Ectodermal cell (in vitro differentiated cells): ENCODE measurements around the gene SEC14L1.
"Not testable (repeated sequence)": the region's sequence is repeated elsewhere in the genome, so short reads cannot be mapped to it uniquely, and the experiment has no call there.

ENCODE experiments used
- H3K27ac ChIP-seq: 2 replicates; pipeline ENCODE4 v1.7.0; 2013; ENCODE audit warnings: mild to moderate bottlenecking, low read depth, low read length; ENCODE audit not compliant: insufficient read depth, poor library complexity, severe bottlenecking
- H3K27me3 ChIP-seq: 2 replicates; pipeline ENCODE4 v1.7.0; 2013; ENCODE audit warnings: mild to moderate bottlenecking, low read length; ENCODE audit not compliant: insufficient read depth, control insufficient read depth, poor library complexity, severe bottlenecking
- H3K36me3 ChIP-seq: one replicate; pipeline ENCODE4 v1.7.0; 2013; ENCODE audit warnings: low read length; ENCODE audit not compliant: control insufficient read depth, insufficient read depth
- H3K4me1 ChIP-seq: one replicate; pipeline ENCODE4 v1.7.0; 2013; ENCODE audit warnings: low read length; ENCODE audit not compliant: control insufficient read depth, insufficient read depth
- H3K4me3 ChIP-seq: 2 replicates; pipeline ENCODE4 v1.7.0; 2013; ENCODE audit warnings: low read depth, low read length, control low read depth; ENCODE audit not compliant: insufficient read depth
- H3K9me3 ChIP-seq: 2 replicates; pipeline ENCODE4 v1.7.0; 2013; ENCODE audit warnings: mild to moderate bottlenecking, low read length, moderate library complexity; ENCODE audit not compliant: control insufficient read depth
- WGBS, 2 experiments: methylation state at CpG; one replicate each; pipeline ENCODE4 v1.1.7; 2013; ENCODE audit warnings: missing lambda C conversion rate in 2 of 2; 5-methylcytosine and 5-hydroxymethylcytosine counted together

The SEC14L1 gene

GRCh38 chr17:77148077-77148939, 7.5 kb downstream of the SEC14L1 start:
- Histone ChIP-seq H3K27ac (no peak overlapping the region), H3K36me3 (peaks cover 9% of the 10 kb centered on the region), H3K9me3 (no peaks in the 10 kb centered on the region), H3K4me3 (no peak overlapping the region), H3K27me3 (no peaks in the 10 kb centered on the region), H3K4me1 (no peaks in the 10 kb centered on the region)
- WGBS, 2 experiments: 92 to 93% methylated on average over 15 of the region's 15 CpGs

- Histone ChIP-seq H3K4me3 (no peak overlapping the region), H3K27ac (no peak overlapping the region), H3K4me1 (no peaks in the 10 kb centered on the region), H3K27me3 (no peaks in the 10 kb centered on the region), H3K9me3 (no peaks in the 10 kb centered on the region), H3K36me3 (peaks cover 2% of the 10 kb centered on the region)
- 97% methylated on average over 10 of the region's 10 CpGs for WGBS, 2 experiments
Observed at GRCh38 chr17:77148940-77149510, 8.3 kb downstream of the SEC14L1 start.

GRCh38 chr17:77150196-77150595, 9.4 kb downstream of the SEC14L1 start:
- H3K27ac ChIP-seq: no peak overlapping the region

GRCh38 chr17:77151186-77151585, 10.4 kb downstream of the SEC14L1 start:
- 93% methylated on average over 5 to 7 of the region's 7 CpGs for WGBS, 2 experiments
- no peak overlapping the region for H3K27ac ChIP-seq
- no peaks in the 10 kb centered on the region for H3K4me1 ChIP-seq
- no peaks in the 10 kb centered on the region for H3K36me3 ChIP-seq
- H3K9me3 ChIP-seq: no peaks in the 10 kb centered on the region
- no peaks in the 10 kb centered on the region for H3K27me3 ChIP-seq
- H3K4me3 ChIP-seq: no peak overlapping the region

More at GRCh38 chr17:77150196-77150595, 9.4 kb downstream of the SEC14L1 start:
- no peaks in the 10 kb centered on the region for H3K27me3 ChIP-seq
- H3K36me3 ChIP-seq: no peaks in the 10 kb centered on the region
- no peaks in the 10 kb centered on the region for H3K9me3 ChIP-seq
- no peak overlapping the region for H3K4me3 ChIP-seq
- WGBS, 2 experiments: 92 to 94% methylated on average over 4 to 5 of the region's 5 CpGs
- H3K4me1 ChIP-seq: no peaks in the 10 kb centered on the region

GRCh38 chr17:77152056-77152455, 11.3 kb downstream of the SEC14L1 start:
- H3K36me3 ChIP-seq, H3K27ac ChIP-seq, H3K4me1 ChIP-seq, H3K4me3 ChIP-seq, H3K9me3 ChIP-seq, H3K27me3 ChIP-seq: not testable (repeated sequence)
- WGBS, 2 experiments: 87 to 95% methylated on average over 6 of the region's 6 CpGs

DNA sequence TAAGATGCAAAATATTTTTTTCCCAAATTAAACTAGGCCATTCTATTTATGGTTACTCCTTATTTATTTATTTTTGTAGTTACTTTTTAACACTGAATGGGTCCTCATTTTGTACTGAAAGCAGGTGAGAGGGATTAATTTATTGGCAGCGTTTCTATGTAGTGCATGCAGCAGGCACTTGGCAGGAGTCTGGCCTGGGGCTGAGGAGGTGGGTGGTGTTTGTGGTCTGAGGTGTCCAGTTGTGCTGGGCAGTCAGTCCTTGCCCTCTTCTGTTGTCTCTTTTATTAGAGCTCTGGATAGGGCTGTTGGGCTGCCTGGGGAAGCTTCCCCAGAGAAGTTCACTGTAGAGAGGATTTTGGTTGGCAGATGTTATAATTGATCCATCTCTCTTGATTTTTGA, 12.7 kb downstream of the SEC14L1 start:
- no peak overlapping the region for H3K4me3 ChIP-seq
- no peaks in the 10 kb centered on the region for H3K36me3 ChIP-seq
- no peak overlapping the region for H3K27ac ChIP-seq
- 90 to 96% methylated on average over 1 of the region's 1 CpG for WGBS, 2 experiments
- H3K9me3 ChIP-seq: no peaks in the 10 kb centered on the region
- H3K27me3 ChIP-seq: no peaks in the 10 kb centered on the region
- H3K4me1 ChIP-seq: no peaks in the 10 kb centered on the region

DNA sequence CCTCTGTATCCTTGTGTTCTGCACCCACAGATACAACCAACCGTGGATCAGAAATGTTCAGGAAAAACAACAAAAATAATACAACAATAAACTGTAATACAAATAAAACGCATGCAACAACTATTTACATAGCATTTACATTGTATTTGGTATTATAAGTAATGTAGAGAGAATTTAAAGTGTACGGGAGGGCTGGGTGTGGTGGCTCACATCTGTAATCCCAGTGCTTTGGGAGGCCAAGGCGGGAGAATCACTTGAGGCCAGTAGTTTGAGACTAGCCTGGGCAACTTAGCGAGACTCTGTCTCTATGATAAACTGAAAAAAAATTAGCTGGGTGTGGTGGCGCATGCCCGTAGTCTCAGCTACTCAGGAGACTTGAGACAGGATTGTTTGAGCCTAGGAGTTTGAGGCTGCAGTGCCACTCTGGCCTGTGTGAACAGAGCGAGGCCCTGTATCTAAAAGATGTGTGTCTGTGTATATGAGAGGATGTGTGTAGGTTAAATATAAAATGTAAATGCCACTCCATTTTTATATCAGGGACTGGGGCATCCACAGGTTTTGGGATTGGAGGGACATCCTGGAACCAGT, 13.3 kb downstream of the SEC14L1 start:
- H3K4me3 ChIP-seq: no peak overlapping the region
- H3K27ac ChIP-seq: no peak overlapping the region
- 95 to 97% methylated on average over 7 of the region's 8 CpGs for WGBS, 2 experiments
- no peaks in the 10 kb centered on the region for H3K4me1 ChIP-seq
- H3K27me3 ChIP-seq: no peaks in the 10 kb centered on the region
- H3K9me3 ChIP-seq: no peaks in the 10 kb centered on the region
- H3K36me3 ChIP-seq: no peaks in the 10 kb centered on the region

DNA sequence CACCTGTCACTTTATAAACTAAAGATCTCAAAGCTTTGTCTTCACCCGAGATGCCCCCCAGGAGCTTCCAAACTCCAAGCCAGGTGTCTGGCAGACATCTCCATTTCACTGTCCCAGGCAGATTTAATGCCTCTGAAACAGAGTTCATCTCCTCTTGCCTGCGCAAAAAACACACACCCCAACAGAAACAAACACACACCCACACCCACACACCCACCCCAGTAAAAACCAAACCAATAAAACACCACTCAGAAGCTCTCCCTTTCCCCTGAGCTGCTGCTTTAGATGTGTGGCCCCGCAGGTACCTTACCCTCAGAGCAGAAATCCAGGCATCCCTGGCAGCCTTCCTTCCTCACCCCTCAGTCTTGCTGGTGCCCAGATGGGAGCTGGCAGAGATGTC, 14.4 kb downstream of the SEC14L1 start:
- WGBS, 2 experiments: 86 to 92% methylated on average over 3 of the region's 3 CpGs
- no peaks in the 10 kb centered on the region for H3K27me3 ChIP-seq
- no peak overlapping the region for H3K4me3 ChIP-seq
- H3K4me1 ChIP-seq: no peaks in the 10 kb centered on the region
- H3K9me3 ChIP-seq: no peaks in the 10 kb centered on the region
- H3K27ac ChIP-seq: no peak overlapping the region
- no peaks in the 10 kb centered on the region for H3K36me3 ChIP-seq

GRCh38 chr17:77157766-77158165, 17.0 kb downstream of the SEC14L1 start:
- not testable (repeated sequence) for H3K4me3 ChIP-seq, H3K9me3 ChIP-seq, H3K36me3 ChIP-seq, H3K27ac ChIP-seq, H3K27me3 ChIP-seq, H3K4me1 ChIP-seq
- 92 to 94% methylated on average over 6 of the region's 6 CpGs for WGBS, 2 experiments

DNA sequence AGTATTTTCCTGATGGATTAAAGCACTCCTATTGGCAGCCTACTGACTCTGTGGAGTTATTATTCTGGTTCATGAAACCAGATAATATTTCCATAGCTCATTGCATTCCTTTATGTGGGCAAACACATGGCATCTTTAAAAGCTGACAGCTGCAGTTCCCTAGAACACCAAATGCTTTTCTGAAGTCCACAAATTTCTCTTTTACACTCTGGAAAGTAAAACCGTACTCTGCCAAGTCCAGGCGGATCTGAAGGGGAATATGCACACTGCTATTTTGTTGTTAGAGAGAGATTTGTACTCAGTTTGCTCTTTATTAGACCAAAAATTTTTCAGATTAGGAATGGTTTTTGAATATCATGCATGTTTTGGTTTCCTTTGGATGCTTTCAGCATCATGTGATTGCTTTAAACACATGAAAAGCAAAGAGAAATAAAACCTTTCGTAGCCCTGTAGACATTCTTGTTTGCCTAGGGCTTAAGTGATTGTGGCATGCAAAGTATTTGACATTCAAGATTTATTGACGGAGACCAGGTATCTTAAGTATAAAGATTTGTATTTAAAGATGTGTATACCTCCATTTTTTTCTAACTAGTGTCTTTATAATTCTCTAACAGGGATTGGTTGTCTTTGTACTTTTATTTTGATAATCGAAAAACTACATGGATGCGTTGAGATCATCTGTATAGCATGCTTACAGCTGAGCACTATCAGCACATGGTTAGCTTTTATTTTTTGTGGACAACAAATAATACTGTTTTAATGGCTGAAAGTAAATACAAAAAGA, 19.5 kb downstream of the SEC14L1 start:
- no peak overlapping the region for H3K4me3 ChIP-seq

More for the DNA sequence above, 19.5 kb downstream of the SEC14L1 start:
- Histone ChIP-seq H3K9me3 (no peaks in the 10 kb centered on the region), H3K27me3 (no peaks in the 10 kb centered on the region), H3K4me1 (peaks cover 29% of the 10 kb centered on the region), H3K36me3 (no peaks in the 10 kb centered on the region), H3K27ac (no peak overlapping the region)
- WGBS, 2 experiments: 81 to 98% methylated on average over 3 to 6 of the region's 6 CpGs
